HEK293 (cell line): ENCODE data around the gene NCK2.
A peak's percentile ranks its signal among the peaks of the same experiment; 100 is the strongest.

Source experiments
- CTCF ChIA-PET: fragments of 350-600 bp; formaldehyde crosslinking; extraction: SDS; loops from one replicate; lab custom pipeline; 2021; ENCODE audit warnings: antibody characterized with exemption; lab: Yijun Ruan, JAX
- POLR2A ChIA-PET: fragments of 300-600 bp; formaldehyde crosslinking; extraction: SDS; loops from one replicate; lab custom pipeline; 2020; ENCODE audit warnings: antibody characterized with exemption, inconsistent platforms; lab: Yijun Ruan, JAX
- H3K27ac ChIP-seq: fragments of 200-500 bp; sonication (Bioruptor generic); 2 replicates; pipeline ENCODE4 v1.5.1; 2014; ENCODE audit warnings: low read depth, low read length, control low read depth, inconsistent platforms; ENCODE audit errors: extremely low read depth
- H3K36me3 ChIP-seq, 2 experiments: fragments of 200-500 bp in 1 of 2; sonication (Bioruptor generic) in 1 of 2; 1 replicate in 1 of 2; 2 replicates in 1 of 2; pipeline ENCODE4 v1.5.1; 2014 to 2017; ENCODE audit warnings: inconsistent platforms in 2 of 2, low read length in 2 of 2; ENCODE audit not compliant: control insufficient read depth in 2 of 2, insufficient read depth in 1 of 2
- H3K4me1 ChIP-seq: fragments of 200-500 bp; sonication (Bioruptor generic); 2 replicates; pipeline ENCODE4 v1.5.1; 2014; ENCODE audit warnings: mild to moderate bottlenecking, low read length, inconsistent platforms; ENCODE audit not compliant: control insufficient read depth, insufficient read depth
- H3K4me3 ChIP-seq: 2 replicates; pipeline ENCODE4 v1.5.1; 2011; ENCODE audit warnings: low read depth, mild to moderate bottlenecking, control low read depth, low read length, moderate library complexity
- H3K9me3 ChIP-seq: fragments of 200-500 bp; sonication (Bioruptor generic); 2 replicates; pipeline ENCODE4 v1.5.1; 2014; ENCODE audit warnings: low read depth, low read length, inconsistent platforms; ENCODE audit not compliant: control insufficient read depth, insufficient read depth
- EGR2 ChIP-seq: fragments of 450-650 bp; formaldehyde crosslinking; IDR thresholded peaks from 2 replicates; pipeline ENCODE4 v1.5.1; 2016; ENCODE audit warnings: low read depth, missing biosample characterization, missing genetic modification characterization
- GLIS1 ChIP-seq: fragments of 450-650 bp; formaldehyde crosslinking; IDR thresholded peaks from 2 replicates; pipeline ENCODE4 v1.5.1; 2016; ENCODE audit warnings: missing biosample characterization, missing genetic modification characterization
- INSM2 ChIP-seq: fragments of 450-650 bp; formaldehyde crosslinking; IDR thresholded peaks from 2 replicates; pipeline ENCODE4 v1.5.1; 2016; ENCODE audit warnings: missing biosample characterization, missing genetic modification characterization
- OSR2 ChIP-seq: fragments of 450-650 bp; formaldehyde crosslinking; IDR thresholded peaks from 2 replicates; pipeline ENCODE4 v1.5.1; 2016; ENCODE audit warnings: missing biosample characterization, missing genetic modification characterization
- TSHZ1 ChIP-seq: fragments of 450-650 bp; formaldehyde crosslinking; IDR thresholded peaks from 2 replicates; pipeline ENCODE4 v1.5.1; 2016; ENCODE audit warnings: missing biosample characterization, missing genetic modification characterization, borderline replicate concordance
- ZBTB11 ChIP-seq: fragments of 450-650 bp; formaldehyde crosslinking; conservative IDR thresholded peaks from 2 replicates; pipeline ENCODE4 v1.5.1; 2016; ENCODE audit warnings: low read depth, missing biosample characterization, missing genetic modification characterization
- ZEB2 ChIP-seq: fragments of 450-650 bp; formaldehyde crosslinking; IDR thresholded peaks from 2 replicates; pipeline ENCODE4 v1.5.1; 2016; ENCODE audit warnings: missing biosample characterization, missing genetic modification characterization
- ZNF112 ChIP-seq: fragments of 450-650 bp; formaldehyde crosslinking; IDR thresholded peaks from 2 replicates; pipeline ENCODE4 v1.5.0; 2017; ENCODE audit warnings: missing biosample characterization, missing genetic modification characterization
- ZNF366 ChIP-seq: fragments of 450-650 bp; formaldehyde crosslinking; conservative IDR thresholded peaks from 2 replicates; pipeline ENCODE4 v1.5.1; 2016; ENCODE audit warnings: missing biosample characterization, missing genetic modification characterization
- ZNF391 ChIP-seq: fragments of 450-650 bp; formaldehyde crosslinking; IDR thresholded peaks from 2 replicates; pipeline ENCODE4 v1.5.1; 2016; ENCODE audit warnings: low read depth, missing biosample characterization, missing genetic modification characterization, borderline replicate concordance
- ZNF501 ChIP-seq: fragments of 450-650 bp; formaldehyde crosslinking; IDR thresholded peaks from 2 replicates; pipeline ENCODE4 v1.5.1; 2016; ENCODE audit warnings: missing biosample characterization, missing genetic modification characterization
- ZNF626 ChIP-seq: fragments of 450-650 bp; sonication (Bioruptor Pico); formaldehyde crosslinking; IDR thresholded peaks from 2 replicates; pipeline ENCODE4 v1.5.1; 2018; ENCODE audit warnings: missing biosample characterization, missing genetic modification characterization, inconsistent platforms
- ZNF670 ChIP-seq: fragments of 450-650 bp; formaldehyde crosslinking; IDR thresholded peaks from 2 replicates; pipeline ENCODE4 v1.5.1; 2016; ENCODE audit warnings: missing biosample characterization, missing genetic modification characterization, low read depth
- ZNF76 ChIP-seq: fragments of 450-650 bp; formaldehyde crosslinking; IDR thresholded peaks from 2 replicates; pipeline ENCODE4; 2016; ENCODE audit warnings: low read depth, missing biosample characterization, missing genetic modification characterization, borderline replicate concordance

NCK2 gene

GRCh38 chr2:105802587-105802986 is 57.9 kb downstream of the NCK2 start:
- TF ChIP-seq EGR2: 0 out of 2 replicates have a peak, but pooled peaks have one; percentile 11
- TF ChIP-seq GLIS1 (tag by site-specific recombination): no peak
- TF ChIP-seq INSM2 (tag by site-specific recombination): no peak
- TF ChIP-seq OSR2 (tag by site-specific recombination): peak; percentile 18; the same call in 1 of the 2 replicates
- no peak for TF ChIP-seq ZNF626 (tag by site-specific recombination)
- no peaks in the 10 kb centered on the region for H3K9me3 ChIP-seq
- H3K4me3 ChIP-seq: no peak overlapping the region
- ChIA-PET POLR2A (no interaction called here), CTCF (interaction anchor here (1.0 to 1.3 kb wide), 2 partner anchors 20 to 51 kb away, joined by 3 to 4 read pairs; no protein-coding TSS in a partner anchor)
- H3K36me3 ChIP-seq: no peaks in the 10 kb centered on the region
- H3K4me1 ChIP-seq: peaks cover 24% of the 10 kb centered on the region
- H3K27ac ChIP-seq: no peak overlapping the region

- Histone ChIP-seq H3K4me3 (no peak overlapping the region), H3K4me1 (peaks cover 24% of the 10 kb centered on the region), H3K27ac (no peak overlapping the region), H3K9me3 (no peaks in the 10 kb centered on the region), H3K36me3 (no peaks in the 10 kb centered on the region)
- POLR2A ChIA-PET: no interaction called here
- TF ChIP-seq ZBTB11 (tag by site-specific recombination) (no peak), ZNF501 (tag by site-specific recombination) (no peak), ZNF112 (tag by site-specific recombination) (no peak), TSHZ1 (tag by site-specific recombination) (no peak), ZNF670 (tag by site-specific recombination) (no peak), ZNF76 (tag by site-specific recombination) (no peak), ZEB2 (tag by site-specific recombination) (no peak), ZNF391 (tag by site-specific recombination) (no peak), ZNF366 (tag by site-specific recombination) (no peak)
- CTCF ChIA-PET: interaction anchor here (1.3 kb wide), 1 partner anchor 19 kb away, joined by 4 read pairs; no protein-coding TSS in a partner anchor
Measured at GRCh38 chr2:105803337-105803736, 58.6 kb downstream of the NCK2 start.
